SU-DHL-6 (cell line): ENCODE measurements around the gene DIP2C.

Source experiments
- CTCF ChIP-seq: fragments of 200-600 bp; sonication (generic); IDR thresholded peaks from one replicate; pipeline ENCODE4 v1.5.1; 2017; ENCODE audit warnings: antibody characterized with exemption, mild to moderate bottlenecking, low read length, moderate library complexity; ENCODE audit not compliant: insufficient read depth, poor library complexity, severe bottlenecking
- EZH2phosphoT487 ChIP-seq: fragments of 200-600 bp; sonication (generic), shearing (Covaris generic); conservative IDR thresholded peaks from 2 replicates; pipeline ENCODE4 v1.6.1; 2018; ENCODE audit warnings: mild to moderate bottlenecking, antibody characterized with exemption, low read length, moderate library complexity, mixed read lengths

- no peak for TF ChIP-seq EZH2phosphoT487
- no peak for TF ChIP-seq CTCF
Measured at GRCh38 chr10:395665-396064, 293.8 kb downstream of the DIP2C start.
